GM12874 (cell line): ENCODE data around the gene RPGRIP1L.

ENCODE experiments used
- CTCF ChIP-seq: IDR thresholded peaks from 2 replicates; pipeline ENCODE4 v1.5.1; 2011; ENCODE audit warnings: low read depth, mild to moderate bottlenecking, control low read depth, low read length, moderate library complexity; ENCODE audit not compliant: insufficient read depth

RPGRIP1L gene

GRCh38 chr16:53600616-53601015, 103.0 kb downstream of the RPGRIP1L start:
- no peak for TF ChIP-seq CTCF

DNA sequence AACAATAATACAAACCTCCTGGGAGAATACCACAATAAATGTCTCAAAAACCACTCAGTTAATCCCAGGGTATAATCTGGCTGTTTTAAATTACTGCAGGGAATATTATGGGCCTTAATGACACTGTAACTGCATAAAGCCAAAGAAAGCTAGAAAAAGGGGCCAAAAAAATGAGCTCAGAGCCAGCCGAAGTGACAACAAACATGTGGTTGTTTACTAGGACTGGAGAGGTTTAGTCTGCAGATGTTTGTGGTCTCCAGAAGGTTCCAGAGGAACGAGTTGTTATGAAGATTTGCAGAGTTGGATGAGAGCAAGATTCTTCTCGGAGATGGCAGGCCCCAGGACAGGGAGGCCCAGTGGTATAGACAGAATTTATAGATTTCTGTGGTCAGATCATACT, 103.5 kb downstream of the RPGRIP1L start:
- no peak for TF ChIP-seq CTCF

GRCh38 chr16:53599548-53599947, 104.1 kb downstream of the RPGRIP1L start:
- TF ChIP-seq CTCF = no peak

DNA sequence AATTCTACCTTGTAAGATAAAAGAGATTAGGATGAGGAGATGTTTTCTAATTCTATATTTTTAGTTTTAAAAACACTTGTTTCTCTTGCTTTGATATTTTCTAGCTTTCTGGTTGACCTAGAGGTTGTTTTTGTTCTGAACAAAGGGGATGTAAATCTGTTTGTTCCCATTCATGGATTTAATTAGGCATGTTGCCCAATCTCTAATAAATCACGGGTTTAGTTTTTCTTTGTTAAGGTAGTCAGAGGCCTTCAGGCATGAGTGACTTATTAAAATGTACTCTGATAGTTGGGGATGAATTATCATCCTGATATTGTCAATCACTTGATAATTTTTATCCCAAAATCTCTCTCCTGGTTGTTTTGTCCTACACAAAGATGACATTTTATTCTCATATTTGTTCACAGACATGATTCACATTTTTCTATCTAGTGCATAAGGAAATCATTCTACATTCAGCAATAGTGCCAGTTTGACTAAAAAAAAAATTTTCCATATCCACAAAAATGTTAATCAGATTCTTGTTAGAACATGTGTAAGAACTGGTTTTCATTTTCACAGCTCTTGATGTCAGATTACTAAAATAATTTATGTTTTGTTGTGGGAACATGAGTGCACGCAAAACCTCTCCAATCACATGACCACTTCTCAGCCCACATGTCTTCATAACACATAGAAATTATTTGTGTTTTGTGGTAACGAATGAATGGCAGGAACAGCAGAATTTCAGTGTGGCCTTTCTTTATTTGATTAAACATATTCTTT, 105.0 kb downstream of the RPGRIP1L start:
- TF ChIP-seq CTCF = no peak

DNA sequence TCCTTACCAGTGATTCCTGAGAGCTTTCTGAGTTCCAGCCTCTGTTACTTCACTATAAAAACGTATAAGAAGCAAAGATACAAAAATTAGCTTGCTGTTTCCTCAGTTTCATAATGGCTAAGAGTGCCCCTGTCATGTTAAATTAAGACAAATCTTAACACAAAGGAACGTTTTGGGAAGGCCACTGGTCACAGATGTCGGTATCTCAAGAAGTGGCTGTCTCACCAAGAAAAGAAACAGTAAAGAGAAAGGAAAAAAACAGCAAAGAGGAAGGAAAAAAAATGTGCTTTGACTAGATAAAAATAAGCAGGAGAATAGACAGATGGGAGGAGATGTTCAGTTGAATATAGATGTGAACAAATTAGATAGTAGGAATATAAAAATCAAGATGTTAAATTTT, 105.9 kb downstream of the RPGRIP1L start:
- no peak for TF ChIP-seq CTCF

GRCh38 chr16:53588081-53588648, 115.5 kb downstream of the RPGRIP1L start:
- no peak for TF ChIP-seq CTCF

GRCh38 chr16:53583401-53583800, 120.3 kb downstream of the RPGRIP1L start:
- TF ChIP-seq CTCF = no peak
